Endometrium (tissue), 2 donors: ENCODE results near the gene DNAJB12.
"Not testable (repeated sequence)": the region's sequence is repeated elsewhere in the genome, so short reads cannot be mapped to it uniquely, and the experiment has no call there.

ENCODE experiments used
- FAIRE-seq: peaks from 2 replicates; lab custom pipeline; 2012; peaks lifted over from hg19 to GRCh38; lab: Jason Lieb, UNC
- donor health status: control.
- donor health status: control.

The DNAJB12 gene

GRCh38 chr10:72330069-72330426 is 24.7 kb downstream of the DNAJB12 start:
- FAIRE-seq: no peak

- FAIRE-seq: no peak
Measured at GRCh38 chr10:72329290-72330068, 25.2 kb downstream of the DNAJB12 start.

- no peak for FAIRE-seq
Measured at GRCh38 chr10:72328829-72329204, 25.9 kb downstream of the DNAJB12 start.

GRCh38 chr10:72328045-72328828 is 26.5 kb downstream of the DNAJB12 start:
- FAIRE-seq: no peak

GRCh38 chr10:72326665-72327603 is 27.8 kb downstream of the DNAJB12 start:
- not testable (repeated sequence) for FAIRE-seq

GRCh38 chr10:72325243-72326175 is 29.2 kb downstream of the DNAJB12 start:
- FAIRE-seq: not testable (repeated sequence)

GRCh38 chr10:72323771-72324191 is 30.9 kb downstream of the DNAJB12 start:
- FAIRE-seq: no peak

GRCh38 chr10:72323108-72323749 is 31.5 kb downstream of the DNAJB12 start:
- no peak for FAIRE-seq

- FAIRE-seq: no peak
Measured at GRCh38 chr10:72322280-72323058, 32.2 kb downstream of the DNAJB12 start.

- FAIRE-seq: no peak
Measured at GRCh38 chr10:72322030-72322279, 32.8 kb downstream of the DNAJB12 start.

GRCh38 chr10:72321248-72322029 is 33.3 kb downstream of the DNAJB12 start:
- no peak for FAIRE-seq

- no peak for FAIRE-seq
Measured at GRCh38 chr10:72320676-72321247, 34.0 kb downstream of the DNAJB12 start.

GRCh38 chr10:72319416-72320254 is 35.1 kb downstream of the DNAJB12 start:
- FAIRE-seq: no peak

GRCh38 chr10:72318418-72319262 is 36.1 kb downstream of the DNAJB12 start:
- no peak for FAIRE-seq

GRCh38 chr10:72316748-72317435 is 37.8 kb downstream of the DNAJB12 start:
- FAIRE-seq: no peak

GRCh38 chr10:72316386-72316700 is 38.4 kb downstream of the DNAJB12 start:
- FAIRE-seq: no peak
